Ovary (tissue), 9 donors: ENCODE results near the gene PRG2. TPM values are rescaled to one million over a fixed set of nuclear protein-coding genes. Genes with fewer than 3 reads are reported as not detected.

Experiments
- DNase-seq, 5 donors: peaks; one replicate each; pipeline ENCODE4 v3.0.0-alpha.2; 2019 to 2020
- H3K27ac ChIP-seq, 2 donors: fragments of 200-600 bp; one replicate each; pipeline versions ENCODE4 v1.5.1 to v1.8.0; 2019 to 2022
- H3K27me3 ChIP-seq: fragments of 200-600 bp; one replicate; pipeline ENCODE4 v1.8.0; 2022
- H3K36me3 ChIP-seq: fragments of 200-600 bp; sonication (generic); one replicate; pipeline ENCODE4 v1.5.1; 2019
- H3K4me1 ChIP-seq: one replicate; pipeline ENCODE4 v1.8.1; 2013; ENCODE audit warnings: mild to moderate bottlenecking, moderate library complexity; ENCODE audit not compliant: insufficient read depth
- H3K4me3 ChIP-seq: fragments of 200-600 bp; sonication (generic); one replicate; pipeline ENCODE4 v1.5.1; 2017
- H3K9me3 ChIP-seq, 2 donors: fragments of 200-600 bp in 1 of 2; sonication (generic) in 1 of 2; one replicate each; pipeline versions ENCODE4 v1.5.1 to v1.8.1; 2013 to 2019; ENCODE audit warnings: mild to moderate bottlenecking in 1 of 2, moderate library complexity in 1 of 2
- CTCF ChIP-seq, 3 donors: fragments of 450-650 bp in 2 of 3; fragments of 200-600 bp in 1 of 3; IDR thresholded peaks; one replicate each; pipeline versions ENCODE4 v1.5.1 to v1.8.0; 2016 to 2022; ENCODE audit warnings: antibody characterized with exemption in 3 of 3, mild to moderate bottlenecking in 1 of 3
- EP300 ChIP-seq: sonication (generic); formaldehyde crosslinking; IDR thresholded peaks from one replicate; pipeline ENCODE4 v1.6.1; 2017; ENCODE audit warnings: antibody characterized with exemption
- POLR2A ChIP-seq: fragments of 450-650 bp; IDR thresholded peaks from one replicate; pipeline ENCODE4 v1.6.1; 2017; ENCODE audit warnings: antibody characterized with exemption, mild to moderate bottlenecking, moderate library complexity
- WGBS, 3 donors: extraction: QIAGEN DNeasy Blood & Tissue Kit in 1 of 3; methylation state at CpG; one replicate each; pipeline versions ENCODE4 v1.1.5 to v1.1.7; 2013 to 2017; 5-methylcytosine and 5-hydroxymethylcytosine counted together
- intact Hi-C, 4 donors: fragments of 100-400 bp; cut with DNase I; formaldehyde crosslinking; loops; one replicate each; pipeline versions ENCODE4 v1.11.0 to v1.15.1; 2022 to 2023
- polyA plus RNA-seq, 2 donors: library from polyadenylated mRNA; stranded (reverse); fragments of 200-250 nt in 1 of 2; fragments of 350-450 nt in 1 of 2; fragmentation: Illumina TruSeq in 1 of 2; extraction: RNeasy Lipid Tissue Mini Kit (QIAGEN cat#74804) in 1 of 2; gene quantifications; one replicate each; pipeline ENCODE4 v1.2.3, GENCODE V29; 2013 to 2014
- total RNA-seq, 7 donors: library from RNA; depleted of rRNA in 2 of 7; stranded (reverse); fragments of >200 nt in 2 of 7; fragmentation: NEBNext Ultra II Directional in 3 of 7; extraction: Animal tissue kit (Norgen Biotek cat#: 25700) in 3 of 7; gene quantifications; one replicate each; pipeline versions ENCODE4 v1.1.0 to v1.2.4, GENCODE V29; 2016 to 2023
- donor health status: DM: no; HTN: no; CAD: no; lungs with moderate emphysema.
- donor health status: DM: no; HTN: no; CAD: no.
- donor health status: Bipolar disorder and iron deficiency.
- donor health status: DM: yes; HTN: yes; CAD: no.
- donor health status: DM: no; HTN: no; CAD: no.
- donor health status: DM: yes; HTN: yes; CAD: no.

The PRG2 gene
- total and polyA plus RNA-seq, 9 donors = 0.15 TPM; not detected in 8

DNA sequence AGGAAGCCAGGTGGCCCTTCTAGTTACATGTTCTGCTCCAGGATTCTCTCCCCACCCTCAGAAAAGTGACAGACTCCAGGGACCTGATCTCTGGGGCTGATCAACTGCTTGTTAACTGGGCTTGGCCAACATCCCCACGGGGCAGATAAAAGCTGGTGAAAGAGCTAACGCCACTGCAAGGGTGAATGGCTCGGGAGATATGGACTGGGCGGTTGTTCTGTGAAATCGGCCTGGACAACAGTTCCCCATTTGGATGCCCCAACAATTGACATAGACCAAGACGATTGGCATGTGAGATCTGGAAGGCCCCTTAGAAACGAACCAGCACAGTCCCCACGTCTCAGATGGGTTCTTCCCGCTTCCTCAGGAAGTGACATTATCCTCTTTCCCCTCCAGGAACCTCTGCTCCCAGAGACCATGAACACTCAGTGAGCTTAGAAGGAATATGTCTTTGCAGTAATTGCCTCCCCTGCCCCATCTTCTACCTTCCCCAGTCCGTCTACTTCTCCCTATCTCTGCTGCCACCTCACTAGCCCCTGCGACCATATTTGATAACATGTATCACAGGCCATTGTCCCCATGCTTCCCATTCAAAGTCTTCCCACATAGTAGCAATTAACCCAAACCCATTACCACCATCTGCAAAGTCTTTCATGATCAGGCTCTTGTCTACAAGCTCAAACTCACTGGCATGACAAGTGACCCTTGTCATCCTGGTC is 5.6 kb upstream of the PRG2 start:
- Histone ChIP-seq H3K27me3 (no peaks in the 10 kb centered on the region), H3K4me3 (no peak overlapping the region), H3K4me1 (no peaks in the 10 kb centered on the region), H3K9me3 (no peaks in the 10 kb centered on the region), H3K36me3 (no peaks in the 10 kb centered on the region), H3K27ac (no peak overlapping the region)
- intact Hi-C loops = no loop called here
- TF ChIP-seq CTCF (IDR thresholded peaks at IDR 0.05) (no peak), POLR2A (no peak), EP300 (no peak)
- no peak for DNase-seq
- 80 to 87% (median 86%) methylated on average over 11 of the region's 11 CpGs for WGBS, 3 donors

DNA sequence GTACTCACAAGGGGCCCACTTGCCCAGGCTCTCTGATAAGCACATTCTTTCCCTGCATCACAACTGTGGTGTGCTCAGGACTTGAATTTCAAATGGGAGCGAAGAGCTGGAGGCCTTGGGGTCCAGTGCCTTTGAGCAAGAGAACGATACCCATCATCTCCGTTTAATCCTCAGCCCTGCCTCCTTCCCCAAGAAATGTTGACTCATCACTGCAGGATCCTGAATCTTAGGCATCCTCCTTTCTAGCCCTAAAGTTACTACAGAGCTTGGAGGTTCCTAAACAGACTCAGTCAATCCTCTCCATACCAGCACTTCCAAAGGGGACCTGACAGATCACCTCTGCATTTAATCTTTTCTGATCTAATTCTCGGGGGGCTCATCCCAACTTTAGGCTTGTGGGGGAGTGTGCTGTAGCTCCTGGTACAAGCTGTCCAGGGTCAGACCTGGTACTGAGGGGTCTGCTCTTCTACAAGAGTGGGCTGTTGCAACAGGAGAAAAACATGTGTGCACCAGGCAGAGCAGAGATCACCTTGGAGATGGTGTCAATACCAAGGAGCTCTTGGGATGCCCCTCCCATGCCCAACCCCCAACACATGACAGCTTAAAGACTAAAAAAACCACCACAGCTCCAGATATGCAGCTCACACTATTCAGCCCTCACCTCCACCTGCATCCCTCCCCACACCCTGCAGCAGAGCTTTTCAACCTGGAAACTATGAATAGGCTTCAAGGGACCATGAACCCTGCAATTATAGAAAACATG is 3.9 kb upstream of the PRG2 start:
- no peak for TF ChIP-seq CTCF (IDR thresholded peaks at IDR 0.05)
- TF ChIP-seq POLR2A = no peak
- TF ChIP-seq EP300 = no peak
- Histone ChIP-seq H3K9me3 (no peaks in the 10 kb centered on the region), H3K27ac (no peak overlapping the region), H3K4me1 (no peaks in the 10 kb centered on the region), H3K27me3 (no peaks in the 10 kb centered on the region), H3K36me3 (no peaks in the 10 kb centered on the region), H3K4me3 (no peak overlapping the region)
- 62 to 73% (median 66%) methylated on average over 4 of the region's 4 CpGs for WGBS, 3 donors
- DNase-seq = no peak
- intact Hi-C loops = no loop called here

DNA sequence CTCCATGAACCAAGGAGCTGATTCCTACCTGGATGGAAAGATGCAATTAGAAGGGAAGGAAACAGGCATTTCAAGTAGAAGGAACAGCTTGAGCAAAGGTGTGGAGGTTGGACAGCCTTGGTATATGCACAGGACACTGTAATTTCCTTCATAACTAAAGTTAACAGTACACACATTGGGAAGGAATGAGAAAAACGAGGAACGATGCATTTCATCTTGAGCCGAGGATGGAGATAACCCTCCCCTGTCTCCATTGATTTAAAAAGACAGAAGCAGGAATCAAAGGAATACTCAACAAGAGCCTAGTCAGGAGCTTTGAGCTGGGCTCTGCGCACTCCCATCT is 2.3 kb upstream of the PRG2 start:
- WGBS, 3 donors = 62 to 71% (median 70%) methylated on average over 4 of the region's 4 CpGs
- DNase-seq = no peak
- TF ChIP-seq EP300 = no peak
- Histone ChIP-seq H3K27ac (no peak overlapping the region), H3K27me3 (no peaks in the 10 kb centered on the region), H3K4me3 (no peak overlapping the region), H3K9me3 (no peaks in the 10 kb centered on the region), H3K4me1 (no peaks in the 10 kb centered on the region), H3K36me3 (no peaks in the 10 kb centered on the region)
- intact Hi-C loops = no loop called here

GRCh38 chr11:57392066-57392762 is 1.8 kb upstream of the PRG2 start:
- Histone ChIP-seq H3K4me3 (no peak overlapping the region), H3K27me3 (no peaks in the 10 kb centered on the region), H3K36me3 (no peaks in the 10 kb centered on the region), H3K9me3 (no peaks in the 10 kb centered on the region), H3K4me1 (no peaks in the 10 kb centered on the region), H3K27ac (no peak overlapping the region)
- DNase-seq = no peak
- intact Hi-C loops = no loop called here
- no peak for TF ChIP-seq EP300
- no peak for TF ChIP-seq POLR2A
- TF ChIP-seq CTCF (IDR thresholded peaks at IDR 0.05) = no peak
- WGBS, 3 donors = 70 to 81% (median 78%) methylated on average over 8 of the region's 8 CpGs
